K562 (cell line): ENCODE results near the gene KRT82. TPM values are rescaled to one million over a fixed set of nuclear protein-coding genes. Genes with fewer than 3 reads are reported as not detected.

Experiments used
- ATAC-seq: fragments of 200-7000 bp; cut with Tn5 transposase; 3 replicates; pipeline ENCODE4 v1.9.1; 2020; ENCODE audit warnings: moderate library complexity
- BruUV-seq: library from RNA; stranded (reverse); fragments of 400-500 nt; replicated peaks from 2 replicates; lab custom pipeline; 2021; lab: Mats Ljungman, UMichigan
- CTCF ChIA-PET: fragments of 300-600 bp; formaldehyde crosslinking; extraction: SDS; loops from one replicate; lab custom pipeline; 2021; ENCODE audit warnings: low intra/inter-chr PET ratio; lab: Yijun Ruan, JAX
- POLR2A ChIA-PET: fragments of 300-600, 350-650 bp; sonication (Branson Sonifier 250); formaldehyde crosslinking; extraction: SDS; loops from one replicate; lab custom pipeline; 2021; ENCODE audit warnings: antibody characterized with exemption, inconsistent platforms; lab: Yijun Ruan, JAX
- DNase-seq, 4 experiments: peaks; one replicate each; pipeline versions ENCODE4 v3.0.0 to v3.0.0-alpha.2; 2011 to 2018; ENCODE audit warnings: low spot score in 3 of 4, mixed read lengths in 3 of 4; ENCODE audit errors: extremely low read depth in 1 of 4
- FAIRE-seq: peaks from 2 replicates; lab custom pipeline; 2011; peaks lifted over from hg19 to GRCh38; lab: Jason Lieb, UNC
- H2AFZ ChIP-seq: 2 replicates; pipeline ENCODE4 v1.6.0; 2011; ENCODE audit warnings: low read depth, low read length, control low read depth, inconsistent platforms
- H3K27ac ChIP-seq: fragments of 200-600 bp; 3 replicates; pipeline ENCODE4 v1.8.0; 2011; ENCODE audit warnings: low read depth, mild to moderate bottlenecking, control low read depth, inconsistent platforms, low read length, moderate library complexity, mixed read lengths; ENCODE audit errors: extremely low read depth
- H3K27me3 ChIP-seq, 2 experiments: fragments of 300-600 bp in 1 of 2; 2 replicates in 1 of 2; 3 replicates in 1 of 2; pipeline versions ENCODE4 v1.6.0 to v1.8.0; 2011; ENCODE audit warnings: inconsistent platforms in 2 of 2, low read length in 2 of 2, mild to moderate bottlenecking in 1 of 2, mixed read lengths in 1 of 2, moderate library complexity in 1 of 2; ENCODE audit not compliant: control insufficient read depth in 2 of 2, insufficient read depth in 2 of 2
- H3K36me3 ChIP-seq: fragments of 300-600 bp; 3 replicates; pipeline ENCODE4 v1.8.0; 2011; ENCODE audit warnings: mild to moderate bottlenecking, low read length, inconsistent platforms; ENCODE audit not compliant: control insufficient read depth, insufficient read depth
- H3K4me1 ChIP-seq, 2 experiments: fragments of 200-600 bp in 1 of 2; replicated peaks in 1 of 2; 2 replicates in 1 of 2; 3 replicates in 1 of 2; pipeline versions ENCODE4 v1.5.1 to v1.8.0; 2011; ENCODE audit warnings: inconsistent platforms in 2 of 2, low read length in 2 of 2, mild to moderate bottlenecking in 1 of 2, mixed read lengths in 1 of 2, moderate library complexity in 1 of 2; ENCODE audit not compliant: control insufficient read depth in 2 of 2, insufficient read depth in 2 of 2
- H3K4me2 ChIP-seq: 2 replicates; pipeline ENCODE4 v1.6.1; 2011; ENCODE audit warnings: low read length, control low read depth, inconsistent platforms, mixed read lengths; ENCODE audit not compliant: insufficient read depth
- H3K4me3 ChIP-seq: fragments of 200-600 bp; sonication (generic), shearing (Covaris generic); 2 replicates; pipeline ENCODE4 v1.5.1; 2016; ENCODE audit warnings: control low read depth, inconsistent platforms
- H3K79me2 ChIP-seq: fragments of 200-600 bp; 3 replicates; pipeline ENCODE4 v1.8.0; 2011; ENCODE audit warnings: low read length, inconsistent platforms; ENCODE audit not compliant: control insufficient read depth, insufficient read depth
- H3K9ac ChIP-seq, 2 experiments: 2 replicates each; pipeline versions ENCODE4 v1.6.0 to v1.6.1; 2011; ENCODE audit warnings: low read depth in 2 of 2, low read length in 2 of 2, control low read depth in 1 of 2, inconsistent platforms in 1 of 2, mild to moderate bottlenecking in 1 of 2, mixed read lengths in 1 of 2; ENCODE audit not compliant: insufficient read depth in 1 of 2
- H3K9me1 ChIP-seq: one replicate; pipeline ENCODE4 v1.6.0; 2011; ENCODE audit warnings: inconsistent platforms, mild to moderate bottlenecking, low read length, moderate library complexity; ENCODE audit not compliant: control insufficient read depth, insufficient read depth
- H3K9me3 ChIP-seq: replicated peaks from 2 replicates; pipeline ENCODE4 v1.5.1; 2011; ENCODE audit warnings: low read depth, low read length, inconsistent platforms; ENCODE audit not compliant: control insufficient read depth, insufficient read depth
- H4K20me1 ChIP-seq: replicated peaks from 2 replicates; pipeline ENCODE4 v1.6.1; 2011; ENCODE audit warnings: low read length, inconsistent platforms, mixed read lengths; ENCODE audit not compliant: control insufficient read depth, insufficient read depth
- HDAC6 ChIP-seq: IDR thresholded peaks from 2 replicates; pipeline ENCODE4 v1.6.1; 2012; ENCODE audit warnings: low read depth, mild to moderate bottlenecking, control low read depth, inconsistent platforms, low read length, moderate library complexity
- ILK ChIP-seq: fragments of 450-650 bp; IDR thresholded peaks from 2 replicates; pipeline ENCODE4 v1.6.1; 2016; ENCODE audit warnings: missing genetic modification characterization, low read depth, mild to moderate bottlenecking, missing compliant biosample characterization, moderate library complexity, borderline replicate concordance
- LARP7 ChIP-seq: fragments of 450-650 bp; IDR thresholded peaks from 2 replicates; pipeline ENCODE4 v1.6.1; 2016
- MBD2 ChIP-seq: sonication (generic); IDR thresholded peaks from 2 replicates; pipeline ENCODE4 v1.6.1; 2016; ENCODE audit warnings: low read depth, borderline replicate concordance
- NELFE ChIP-seq: IDR thresholded peaks from 2 replicates; pipeline ENCODE4 v1.6.1; 2011; ENCODE audit warnings: mild to moderate bottlenecking; ENCODE audit not compliant: insufficient read depth, insufficient read length
- SP2 ChIP-seq: IDR thresholded peaks from 2 replicates; pipeline ENCODE4 v1.6.1; 2011; ENCODE audit warnings: mild to moderate bottlenecking, low read depth, low read length, moderate library complexity; ENCODE audit not compliant: poor library complexity, severe bottlenecking; ENCODE audit errors: extremely low read depth
- XRCC4 ChIP-seq: IDR thresholded peaks from one replicate; pipeline ENCODE4 v1.6.1; 2011; ENCODE audit not compliant: insufficient read depth, insufficient read length; ENCODE audit errors: extremely low read depth
- WGBS: fragments of 100-300 bp; shearing (Covaris generic); methylation state at CpG from one replicate; pipeline ENCODE4 v1.1.6; 2016; ENCODE audit warnings: low coverage, mixed read lengths; ENCODE audit not compliant: insufficient coverage; ENCODE audit errors: missing lambda C conversion rate; 5-methylcytosine and 5-hydroxymethylcytosine counted together
- in situ Hi-C: fragments of 300-500 bp; cut with MboI; formaldehyde crosslinking; loops from 4 replicates; pipeline ENCODE4 v1.15.0; 2018; ENCODE audit warnings: inconsistent platforms, mixed read lengths
- intact Hi-C: fragments of 100-400 bp; cut with micrococcal nuclease; formaldehyde crosslinking; loops from 2 replicates; pipeline ENCODE4 v1.14.2; 2022
- polyA plus RNA-seq, 8 experiments: library from polyadenylated mRNA; depleted of rRNA in 4 of 8; stranded (reverse) in 5 of 8; unstranded in 3 of 8; fragments of >200 nt; fragmentation: Nextera tagmentation in 2 of 8; fragmentation: Illumina TruSeq in 1 of 8; extraction: Ambion mirVana in 2 of 8; extraction: Trizol in 1 of 8; gene quantifications; 2 replicates each; pipeline versions ENCODE4 v1.2.1 to v1.2.3, GENCODE V29; 2011 to 2014; ENCODE audit warnings: inconsistent platforms in 1 of 8, missing spikeins in 1 of 8
- total RNA-seq, 7 experiments: library from RNA; depleted of rRNA in 6 of 7; stranded (reverse); fragments of >200 nt in 6 of 7; fragmentation: Illumina TruSeq in 2 of 7; extraction: Trizol in 2 of 7; gene quantifications; 2 replicates each; pipeline versions ENCODE4 v1.2.1 to v1.2.3, GENCODE V29; 2011 to 2021; ENCODE audit warnings: low replicate concordance in 1 of 7
- TF ChIP-seq, protein P1 (sequence below): fragments of 250-450 bp; sonication (Bioruptor Pico); IDR thresholded peaks from 2 replicates; pipeline ENCODE4 v1.4.0; 2020; ENCODE audit warnings: mild to moderate bottlenecking

KRT82 gene
- total and polyA plus RNA-seq, 9 of the 15 experiments (the other 6 are each of a cell fraction or from before 2014, with no cell fraction given) = not detected

DNA sequence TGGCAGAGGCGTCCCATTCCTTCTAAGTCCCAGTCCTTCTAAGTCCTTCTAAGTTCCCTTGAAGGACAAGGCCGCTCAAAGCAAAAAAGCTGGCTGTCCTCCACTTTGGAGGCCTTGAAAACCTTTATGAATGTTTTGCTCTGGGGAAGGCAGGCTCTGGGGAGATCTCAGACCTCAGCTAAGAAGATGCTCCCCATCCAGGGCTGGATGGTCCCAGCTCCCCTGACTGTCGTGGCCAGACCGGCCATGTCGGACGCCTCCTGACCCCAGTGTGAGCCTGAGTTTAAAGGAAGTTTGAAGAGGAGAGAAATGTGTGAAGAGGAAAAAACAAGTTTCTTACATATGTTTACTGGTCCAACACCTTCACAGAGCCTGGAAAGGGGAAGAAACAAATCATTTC is 26.6 kb downstream of the KRT82 start (continued):
- TF ChIP-seq MBD2 (no peak), ILK (tag) (no peak), NELFE (no peak), HDAC6 (no peak)
- TF ChIP-seq, protein P1, sequence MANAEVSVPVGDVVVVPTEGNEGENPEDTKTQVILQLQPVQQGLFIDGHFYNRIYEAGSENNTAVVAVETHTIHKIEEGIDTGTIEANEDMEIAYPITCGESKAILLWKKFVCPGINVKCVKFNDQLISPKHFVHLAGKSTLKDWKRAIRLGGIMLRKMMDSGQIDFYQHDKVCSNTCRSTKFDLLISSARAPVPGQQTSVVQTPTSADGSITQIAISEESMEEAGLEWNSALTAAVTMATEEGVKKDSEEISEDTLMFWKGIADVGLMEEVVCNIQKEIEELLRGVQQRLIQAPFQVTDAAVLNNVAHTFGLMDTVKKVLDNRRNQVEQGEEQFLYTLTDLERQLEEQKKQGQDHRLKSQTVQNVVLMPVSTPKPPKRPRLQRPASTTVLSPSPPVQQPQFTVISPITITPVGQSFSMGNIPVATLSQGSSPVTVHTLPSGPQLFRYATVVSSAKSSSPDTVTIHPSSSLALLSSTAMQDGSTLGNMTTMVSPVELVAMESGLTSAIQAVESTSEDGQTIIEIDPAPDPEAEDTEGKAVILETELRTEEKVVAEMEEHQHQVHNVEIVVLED = no peak

DNA sequence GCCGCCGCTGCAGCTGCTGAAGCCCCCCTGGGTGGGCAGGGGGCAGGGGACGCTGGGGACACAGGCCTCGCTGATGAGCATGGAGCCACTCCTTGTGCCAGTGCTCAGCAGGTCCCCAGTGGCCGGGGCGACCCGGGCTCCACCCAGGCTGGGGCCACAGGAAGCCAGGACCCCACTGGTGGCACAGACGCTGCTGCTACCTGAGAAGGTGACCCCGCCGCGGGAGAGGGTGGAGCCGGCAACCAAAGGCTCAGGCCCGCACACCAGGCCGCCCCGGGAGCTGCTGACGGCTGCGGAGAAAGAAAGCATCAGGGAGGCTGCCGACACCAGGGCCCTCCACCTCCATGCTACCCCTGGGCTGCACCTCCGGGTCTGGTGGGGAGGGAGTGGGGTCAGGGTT is 28.0 kb downstream of the KRT82 start:
- no peak for DNase-seq
- POLR2A ChIA-PET = no interaction called here
- H3K4me3 ChIP-seq = no peak overlapping the region

More for the DNA sequence above, 28.0 kb downstream of the KRT82 start:
- Histone ChIP-seq H3K9me1 (no peaks in the 10 kb centered on the region), H4K20me1 (no peaks in the 10 kb centered on the region), H3K4me1 (peaks cover 0 to 5% of the 10 kb centered on the region in 2 experiments; a peak in 1 of 5 replicates), H3K4me2 (no peak overlapping the region), H3K27me3 (peaks cover 5 to 47% of the 10 kb centered on the region in 2 experiments; a peak in 4 of 5 replicates), H3K36me3 (no peaks in the 10 kb centered on the region), H3K79me2 (no peaks in the 10 kb centered on the region), H3K27ac (no peak overlapping the region), H2AFZ (no peak overlapping the region), H3K9me3 (no peaks in the 10 kb centered on the region), H3K9ac (no peak overlapping the region; a peak in 1 of 4 replicates)
- ATAC-seq (no peak), FAIRE-seq (no peak)
- CTCF ChIA-PET = no interaction called here
- intact Hi-C loops = loop anchor here (10.0 kb wide), 1 partner anchor 607 kb away; no protein-coding TSS in a partner anchor
- BruUV-seq = no TSS peak
- WGBS = 0% methylated on average over 19 of the region's 19 CpGs
- no peak for TF ChIP-seq LARP7
- TF ChIP-seq XRCC4 = no peak
- no peak for TF ChIP-seq SP2
- in situ Hi-C loops = no loop called here
